GM12878 (cell line): ENCODE data around the gene RPA3. TPM values are rescaled to one million over a fixed set of nuclear protein-coding genes. Genes with fewer than 3 reads are reported as not detected.

Experiments used
- ATAC-seq: fragments of 200-7000 bp; cut with Tn5 transposase; 3 replicates; pipeline ENCODE4 v1.9.1; 2020; ENCODE audit warnings: mild to moderate bottlenecking, moderate library complexity
- BruUV-seq: library from RNA; stranded (reverse); fragments of 400-500 nt; replicated peaks from 2 replicates; lab custom pipeline; 2021; lab: Mats Ljungman, UMichigan
- CTCF ChIA-PET: fragments of 300-600 bp; sonication (Branson Sonifier 250); formaldehyde crosslinking; extraction: SDS; loops from one replicate; lab custom pipeline; 2021; ENCODE audit warnings: inconsistent platforms; lab: Yijun Ruan, JAX
- POLR2A ChIA-PET: fragments of 350-600 bp; formaldehyde crosslinking; extraction: SDS; loops from one replicate; lab custom pipeline; 2021; ENCODE audit warnings: inconsistent platforms; lab: Charles Lee
- RAD21 ChIA-PET: fragments of 300-600 bp; sonication (Branson Sonifier 250); formaldehyde crosslinking; loops from one replicate; lab custom pipeline; 2023; ENCODE audit warnings: antibody characterized with exemption; ENCODE audit not compliant: unreplicated experiment; lab: Charles Lee
- SMC1A ChIA-PET: fragments of 300-600 bp; sonication (Branson Sonifier 250); formaldehyde crosslinking; loops from one replicate; lab custom pipeline; 2023; ENCODE audit not compliant: unreplicated experiment, uncharacterized antibody; lab: Charles Lee
- DNase-seq: peaks from one replicate; pipeline ENCODE4 v3.0.0-alpha.2; 2011; ENCODE audit warnings: low read depth, low spot score
- FAIRE-seq: peaks from 3 replicates; lab custom pipeline; 2011; peaks lifted over from hg19 to GRCh38; lab: Jason Lieb, UNC
- H2AFZ ChIP-seq: 2 replicates; pipeline ENCODE4 v1.6.0; 2011; ENCODE audit warnings: low read depth, low read length, control low read depth; ENCODE audit not compliant: control insufficient read depth
- H3K27ac ChIP-seq: 2 replicates; pipeline ENCODE4 v1.5.1; 2011; ENCODE audit warnings: control low read depth; ENCODE audit not compliant: control insufficient read depth, insufficient read depth
- H3K27me3 ChIP-seq, 2 experiments: replicated peaks in 1 of 2; 2 replicates each; pipeline versions ENCODE4 v1.6.0 to v1.6.1; 2011; ENCODE audit warnings: low read length in 1 of 2; ENCODE audit not compliant: control insufficient read depth in 2 of 2, insufficient read depth in 2 of 2
- H3K36me3 ChIP-seq, 2 experiments: 2 replicates each; pipeline ENCODE4 v1.5.1; 2011; ENCODE audit warnings: low read length in 1 of 2; ENCODE audit not compliant: control insufficient read depth in 2 of 2, insufficient read depth in 2 of 2
- H3K4me1 ChIP-seq: 2 replicates; pipeline ENCODE4 v1.6.1; 2011; ENCODE audit warnings: mild to moderate bottlenecking, low read length, moderate library complexity, mixed read lengths; ENCODE audit not compliant: control insufficient read depth, insufficient read depth
- H3K4me2 ChIP-seq: 2 replicates; pipeline ENCODE4 v1.6.0; 2011; ENCODE audit warnings: control low read depth; ENCODE audit not compliant: control insufficient read depth, insufficient read depth
- H3K4me3 ChIP-seq: fragments of 200-600 bp; sonication (generic); 2 replicates; pipeline ENCODE4 v1.5.1; 2016
- H3K79me2 ChIP-seq: 2 replicates; pipeline ENCODE4 v1.6.0; 2011; ENCODE audit warnings: low read length; ENCODE audit not compliant: control insufficient read depth, insufficient read depth
- H3K9ac ChIP-seq: 2 replicates; pipeline ENCODE4 v1.8.0; 2011; ENCODE audit warnings: low read length, control low read depth, mixed read lengths; ENCODE audit not compliant: control insufficient read depth, insufficient read depth
- H3K9me3 ChIP-seq: replicated peaks from 3 replicates; pipeline ENCODE4 v1.5.1; 2011; ENCODE audit warnings: mild to moderate bottlenecking, low read length; ENCODE audit not compliant: control insufficient read depth, insufficient read depth
- H4K20me1 ChIP-seq: 2 replicates; pipeline ENCODE4 v1.6.0; 2011; ENCODE audit not compliant: control insufficient read depth, insufficient read depth
- BHLHE40 ChIP-seq, 2 experiments: fragments of 450-650 bp in 1 of 2; IDR thresholded peaks; 2 replicates each; pipeline ENCODE4 v1.6.1; 2011 to 2017; ENCODE audit warnings: low read depth in 2 of 2, borderline replicate concordance in 1 of 2, improper control_type of control experiment in 1 of 2, low read length in 1 of 2, mild to moderate bottlenecking in 1 of 2
- CBX3 ChIP-seq: fragments of 200-600 bp; sonication (generic); IDR thresholded peaks from 2 replicates; pipeline ENCODE4 v1.6.1; 2016; ENCODE audit warnings: low read depth, borderline replicate concordance
- CHD2 ChIP-seq: IDR thresholded peaks from 2 replicates; pipeline ENCODE4 v1.6.1; 2011; ENCODE audit warnings: low read depth, low read length, improper control_type of control experiment, borderline replicate concordance
- EGR1 ChIP-seq, 2 experiments: IDR thresholded peaks; 1 replicate in 1 of 2; 2 replicates in 1 of 2; pipeline ENCODE4 v1.6.1; 2011 to 2012; ENCODE audit warnings: low read depth in 2 of 2, low read length in 2 of 2, borderline replicate concordance in 1 of 2, mild to moderate bottlenecking in 1 of 2, moderate library complexity in 1 of 2
- ETV6 ChIP-seq, 2 experiments: fragments of 450-650 bp in 1 of 2; IDR thresholded peaks in 1 of 2; conservative IDR thresholded peaks in 1 of 2; 2 replicates each; pipeline ENCODE4 v1.6.1; 2014; ENCODE audit warnings: antibody characterized with exemption in 1 of 2, borderline replicate concordance in 1 of 2, low read depth in 1 of 2, mild to moderate bottlenecking in 1 of 2, moderate library complexity in 1 of 2
- HDGF ChIP-seq: fragments of 450-650 bp; IDR thresholded peaks from 2 replicates; pipeline ENCODE4 v1.6.1; 2016; ENCODE audit warnings: antibody characterized with exemption
- JUNB ChIP-seq: IDR thresholded peaks from 2 replicates; pipeline ENCODE4 v1.6.1; 2016; ENCODE audit warnings: antibody characterized with exemption, mild to moderate bottlenecking
- LARP7 ChIP-seq: fragments of 450-650 bp; IDR thresholded peaks from 2 replicates; pipeline ENCODE4 v1.6.1; 2017; ENCODE audit warnings: mild to moderate bottlenecking
- MLLT1 ChIP-seq: fragments of 450-650 bp; IDR thresholded peaks from 2 replicates; pipeline ENCODE4 v1.6.1; 2016; ENCODE audit warnings: mild to moderate bottlenecking
- MYB ChIP-seq: fragments of 150-350 bp; IDR thresholded peaks from 2 replicates; pipeline ENCODE4 v1.6.1; 2014; ENCODE audit warnings: mild to moderate bottlenecking, low read depth, low read length, borderline replicate concordance
- NFIC ChIP-seq: IDR thresholded peaks from 2 replicates; pipeline ENCODE4 v1.6.1; 2012; ENCODE audit warnings: low read depth, mild to moderate bottlenecking, inconsistent platforms, low read length, moderate library complexity
- NRF1 ChIP-seq: conservative IDR thresholded peaks from 2 replicates; pipeline ENCODE4 v1.6.1; 2011; ENCODE audit warnings: mild to moderate bottlenecking, low read depth, low read length, improper control_type of control experiment
- POLR2A ChIP-seq: IDR thresholded peaks from 2 replicates; pipeline ENCODE4 v1.6.1; 2011; ENCODE audit warnings: low read depth, mild to moderate bottlenecking, low read length
- PRDM15 ChIP-seq: fragments of 450-650 bp; formaldehyde crosslinking; IDR thresholded peaks from 2 replicates; pipeline ENCODE4 v1.4.0; 2020; ENCODE audit warnings: mild to moderate bottlenecking, moderate library complexity
- RAD21 ChIP-seq: IDR thresholded peaks from 2 replicates; pipeline ENCODE4 v1.6.1; 2011; ENCODE audit warnings: mild to moderate bottlenecking, low read depth, low read length, moderate library complexity; ENCODE audit not compliant: insufficient read depth
- SRF ChIP-seq, 2 experiments: IDR thresholded peaks; 2 replicates each; pipeline ENCODE4 v1.6.1; 2011; ENCODE audit warnings: low read depth in 2 of 2, low read length in 2 of 2, mild to moderate bottlenecking in 1 of 2, moderate library complexity in 1 of 2
- SUZ12 ChIP-seq: fragments of 200-600 bp; sonication (generic); IDR thresholded peaks from one replicate; pipeline ENCODE4 v1.6.1; 2018; ENCODE audit warnings: antibody characterized with exemption, mild to moderate bottlenecking; ENCODE audit not compliant: unreplicated experiment
- in situ Hi-C: fragments of 300-500 bp; cut with MboI; formaldehyde crosslinking; loops from 9 replicates; pipeline ENCODE4 v1.14.3; 2018; ENCODE audit warnings: mixed read lengths
- intact Hi-C: fragments of 100-400 bp; cut with micrococcal nuclease; formaldehyde crosslinking; loops from one replicate; pipeline ENCODE4 v1.14.2; 2022; ENCODE audit not compliant: unreplicated experiment
- polyA plus RNA-seq, 11 experiments: library from polyadenylated mRNA; depleted of rRNA in 4 of 11; unstranded in 6 of 11; stranded (reverse) in 5 of 11; fragments of >200 nt; fragmentation: Nextera tagmentation in 4 of 11; fragmentation: Illumina TruSeq in 1 of 11; extraction: Ambion mirVana in 4 of 11; extraction: Trizol in 1 of 11; gene quantifications; 1 replicate in 1 of 11; 2 replicates in 10 of 11; pipeline versions ENCODE4 v1.2.1 to v1.2.3, GENCODE V29; 2011 to 2016; ENCODE audit warnings: inconsistent platforms in 2 of 11, missing spikeins in 2 of 11, low read depth in 1 of 11
- total RNA-seq, 4 experiments: library from RNA; depleted of rRNA in 3 of 4; stranded (reverse); fragments of >200 nt in 3 of 4; fragmentation: Illumina TruSeq in 1 of 4; extraction: Trizol in 1 of 4; gene quantifications; 2 replicates each; pipeline versions ENCODE4 v1.2.1 to v1.2.3, GENCODE V29; 2013 to 2021

Gene RPA3
- total and polyA plus RNA-seq, 10 of the 15 experiments (the other 5 are each of a cell fraction or from before 2014, with no cell fraction given): 60.2 to 343 (median 112) TPM

- RAD21 ChIA-PET: no interaction called here
- Histone ChIP-seq H3K79me2 (no peaks in the 10 kb centered on the region), H4K20me1 (no peaks in the 10 kb centered on the region), H3K4me3 (no peak overlapping the region), H3K9ac (no peak overlapping the region), H2AFZ (no peak overlapping the region), H3K4me1 (no peaks in the 10 kb centered on the region), H3K4me2 (no peak overlapping the region), H3K27ac (no peak overlapping the region), H3K27me3 (no peaks in the 10 kb centered on the region), H3K9me3 (no peaks in the 10 kb centered on the region), H3K36me3 (no peaks in the 10 kb centered on the region)
- ATAC-seq: no peak
- CTCF ChIA-PET: interaction anchor here (1.1 kb wide), 1 partner anchor 39 kb away, joined by 3 read pairs; no protein-coding TSS in a partner anchor
- POLR2A ChIA-PET: no interaction called here
- FAIRE-seq: no peak
- no peak for DNase-seq
- BruUV-seq: no TSS peak
- in situ Hi-C loops: no loop called here
- intact Hi-C loops: no loop called here
- SMC1A ChIA-PET: interaction anchor here (0.8 to 0.9 kb wide), 2 partner anchors 9 to 10 kb away, joined by 3 read pairs; no protein-coding TSS in a partner anchor
- TF ChIP-seq NFIC: no peak
- TF ChIP-seq LARP7: no peak
- no peak for TF ChIP-seq SRF (IDR thresholded peaks at IDR 0.05; ENCODE audit: low read depth in 2 of 2, low read length in 2 of 2)
- no peak for TF ChIP-seq POLR2A
- TF ChIP-seq PRDM15 (CRISPR knock-in tag): no peak
- TF ChIP-seq CBX3: no peak
- no peak for TF ChIP-seq BHLHE40 (IDR thresholded peaks at IDR 0.05; ENCODE audit: borderline replicate concordance in 1 of 2, low read depth in 2 of 2, low read length in 1 of 2)
- no peak for TF ChIP-seq MLLT1
- no peak for TF ChIP-seq CHD2
- TF ChIP-seq JUNB: no peak
- TF ChIP-seq MYB: no peak
- no peak for TF ChIP-seq ETV6 (conservative IDR thresholded peaks at IDR 0.05 in 1 of 2, IDR thresholded peaks at IDR 0.05 in 1 of 2; ENCODE audit: borderline replicate concordance in 1 of 2, low read depth in 1 of 2)
- TF ChIP-seq SUZ12: no peak
- TF ChIP-seq NRF1: no peak
- no peak for TF ChIP-seq EGR1 (IDR thresholded peaks at IDR 0.05; ENCODE audit: borderline replicate concordance in 1 of 2, low read depth in 2 of 2, low read length in 2 of 2)
- TF ChIP-seq HDGF: no peak
- no peak for TF ChIP-seq RAD21
Observed at GRCh38 chr7:7620644-7621210, 97.7 kb downstream of the RPA3 start.
